ENCODE results near the gene LIN9. TPM values are rescaled to one million over a fixed set of nuclear protein-coding genes. Genes with fewer than 3 reads are reported as not detected.
"Not testable (repeated sequence)": the region's sequence is repeated elsewhere in the genome, so short reads cannot be mapped to it uniquely, and the experiment has no call there.

LIN9 gene
- total RNA-seq, 4 donors from 2014 or later, result 2.1 to 4.7 (median 2.8) TPM

DNA sequence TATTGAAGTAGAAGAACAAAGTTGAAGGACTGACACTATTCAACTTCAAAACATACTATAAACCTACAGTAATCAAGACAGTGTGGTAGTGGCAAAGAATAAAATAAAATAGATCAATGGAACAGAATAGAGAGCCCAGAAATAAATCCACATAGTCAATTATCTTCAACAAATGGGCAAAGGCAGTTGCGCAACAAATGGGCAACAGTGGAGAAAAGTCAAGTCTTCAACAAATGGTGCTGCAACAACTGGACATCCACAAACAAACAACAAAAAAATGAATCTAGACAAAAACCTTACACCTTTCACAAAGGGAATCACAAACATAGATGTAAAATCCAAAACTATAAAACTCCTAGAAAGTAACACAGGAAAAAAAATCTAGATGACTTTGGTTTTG lies 47.1 kb downstream of the LIN9 start:
- Histone ChIP-seq H3K4me1 (no peaks in the 10 kb centered on the region), H3K36me3 (no peaks in the 10 kb centered on the region), H3K27ac (no peak overlapping the region), H3K4me3 (no peak overlapping the region), H3K27me3 (no peaks in the 10 kb centered on the region), H3K9me3 (no peaks in the 10 kb centered on the region)
- no peak for ATAC-seq
- TF ChIP-seq POLR2A (IDR thresholded peaks at IDR 0.05), result no peak
- TF ChIP-seq, protein P1, sequence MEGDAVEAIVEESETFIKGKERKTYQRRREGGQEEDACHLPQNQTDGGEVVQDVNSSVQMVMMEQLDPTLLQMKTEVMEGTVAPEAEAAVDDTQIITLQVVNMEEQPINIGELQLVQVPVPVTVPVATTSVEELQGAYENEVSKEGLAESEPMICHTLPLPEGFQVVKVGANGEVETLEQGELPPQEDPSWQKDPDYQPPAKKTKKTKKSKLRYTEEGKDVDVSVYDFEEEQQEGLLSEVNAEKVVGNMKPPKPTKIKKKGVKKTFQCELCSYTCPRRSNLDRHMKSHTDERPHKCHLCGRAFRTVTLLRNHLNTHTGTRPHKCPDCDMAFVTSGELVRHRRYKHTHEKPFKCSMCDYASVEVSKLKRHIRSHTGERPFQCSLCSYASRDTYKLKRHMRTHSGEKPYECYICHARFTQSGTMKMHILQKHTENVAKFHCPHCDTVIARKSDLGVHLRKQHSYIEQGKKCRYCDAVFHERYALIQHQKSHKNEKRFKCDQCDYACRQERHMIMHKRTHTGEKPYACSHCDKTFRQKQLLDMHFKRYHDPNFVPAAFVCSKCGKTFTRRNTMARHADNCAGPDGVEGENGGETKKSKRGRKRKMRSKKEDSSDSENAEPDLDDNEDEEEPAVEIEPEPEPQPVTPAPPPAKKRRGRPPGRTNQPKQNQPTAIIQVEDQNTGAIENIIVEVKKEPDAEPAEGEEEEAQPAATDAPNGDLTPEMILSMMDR (IDR thresholded peaks at IDR 0.05 in 4 of 5, conservative IDR thresholded peaks at IDR 0.05 in 1 of 5), result no peak
- DNase-seq, result no peak
- in situ Hi-C loops (cut with MboI; ENCODE audit: low sequenced_read_pairs in 4 of 4) (no loop called here), intact Hi-C loops (cut with DNase I; ENCODE audit: low total_unique reads) (no loop called here)

DNA sequence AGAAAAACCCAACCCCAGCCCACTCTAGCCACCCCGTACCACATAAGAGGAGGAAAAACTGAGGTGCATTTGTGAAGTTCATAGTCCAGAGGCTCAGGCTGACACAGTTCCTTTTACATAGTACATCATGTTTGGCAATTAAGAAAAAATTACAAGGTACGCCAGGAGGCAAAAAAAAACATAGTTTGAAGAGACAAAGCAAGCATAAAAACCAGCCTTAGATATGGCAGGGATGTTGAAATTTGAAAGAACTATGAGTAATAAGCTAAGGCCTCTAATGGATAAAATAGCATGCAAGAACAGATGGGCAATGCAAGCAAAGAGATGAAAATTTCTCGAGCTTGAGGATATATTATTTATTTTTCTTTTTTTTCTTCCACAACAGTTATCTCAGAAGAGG lies 53.6 kb downstream of the LIN9 start:
- no peaks in the 10 kb centered on the region for H3K9me3 ChIP-seq
- H3K4me3 ChIP-seq, result no peak overlapping the region
- DNase-seq (no peak), ATAC-seq (no peak)
- H3K27me3 ChIP-seq, result no peaks in the 10 kb centered on the region
- peaks cover 0 to 1% of the 10 kb centered on the region in 2 donors for H3K36me3 ChIP-seq
- in situ Hi-C loops (cut with MboI; ENCODE audit: low sequenced_read_pairs in 4 of 4), result no loop called here
- no peak overlapping the region for H3K27ac ChIP-seq
- intact Hi-C loops (cut with DNase I; ENCODE audit: low total_unique reads), result no loop called here
- no peaks in the 10 kb centered on the region for H3K4me1 ChIP-seq
- TF ChIP-seq, protein P1 (IDR thresholded peaks at IDR 0.05 in 4 of 5, conservative IDR thresholded peaks at IDR 0.05 in 1 of 5), result no peak
- no peak for TF ChIP-seq POLR2A (IDR thresholded peaks at IDR 0.05)

DNA sequence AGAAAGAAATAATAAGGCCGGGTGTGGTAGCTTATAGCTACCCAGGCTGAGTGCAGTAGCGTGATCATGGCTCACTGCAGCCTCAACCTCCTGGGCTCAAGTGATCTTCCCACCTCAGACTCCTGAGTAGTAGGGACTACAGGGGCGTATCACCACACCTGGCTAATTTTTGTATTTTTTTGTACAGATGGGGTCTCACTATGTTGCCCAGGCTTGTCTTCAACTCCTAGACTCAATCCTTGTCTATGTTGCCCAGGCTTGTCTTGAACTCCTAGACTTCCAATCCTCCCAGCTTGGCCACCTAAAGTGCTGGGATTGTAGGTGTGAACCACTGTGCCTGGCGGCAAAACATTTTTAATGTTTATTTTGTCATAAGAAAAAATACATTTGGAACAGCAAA lies 55.0 kb downstream of the LIN9 start:
- intact Hi-C loops (cut with DNase I; ENCODE audit: low total_unique reads) (no loop called here), in situ Hi-C loops (cut with MboI; ENCODE audit: low sequenced_read_pairs in 4 of 4) (no loop called here)
- no peak for DNase-seq

DNA sequence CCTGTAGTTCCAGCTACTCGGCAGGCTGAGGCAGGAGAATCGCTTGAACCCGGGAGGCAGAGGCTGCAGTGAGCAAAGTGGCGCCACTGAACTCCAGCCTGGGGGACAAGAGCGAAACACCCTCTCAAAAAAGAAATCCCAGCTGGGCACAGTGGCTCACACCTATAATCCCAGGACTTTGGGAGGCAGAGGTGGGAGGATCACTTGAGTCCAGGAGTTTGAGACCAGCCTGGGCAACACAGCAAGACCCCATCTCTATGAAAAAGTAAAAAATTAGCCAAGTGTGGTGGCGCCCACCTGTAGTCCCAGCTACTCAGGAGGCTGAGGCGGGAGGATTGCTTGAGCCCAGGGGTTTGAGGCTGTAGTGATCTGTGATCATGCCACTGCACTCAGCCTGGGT lies 56.1 kb downstream of the LIN9 start:
- ATAC-seq; DNase-seq; H3K27me3 ChIP-seq; H3K36me3 ChIP-seq; H3K9me3 ChIP-seq; in situ Hi-C loops (cut with MboI; ENCODE audit: low sequenced_read_pairs in 4 of 4); H3K4me1 ChIP-seq; H3K4me3 ChIP-seq; intact Hi-C loops (cut with DNase I; ENCODE audit: low total_unique reads); H3K27ac ChIP-seq: not testable (repeated sequence)

More for the DNA sequence above, 55.0 kb downstream of the LIN9 start:
- H3K9me3 ChIP-seq, result no peaks in the 10 kb centered on the region
- H3K36me3 ChIP-seq, result peaks cover 0 to 9% of the 10 kb centered on the region in 2 donors
- no peak for TF ChIP-seq POLR2A (IDR thresholded peaks at IDR 0.05)
- TF ChIP-seq, protein P1 (IDR thresholded peaks at IDR 0.05 in 4 of 5, conservative IDR thresholded peaks at IDR 0.05 in 1 of 5), result no peak
- H3K27ac ChIP-seq, result no peak overlapping the region
- no peaks in the 10 kb centered on the region for H3K27me3 ChIP-seq
- H3K4me1 ChIP-seq, result no peaks in the 10 kb centered on the region
- no peak overlapping the region for H3K4me3 ChIP-seq
- ATAC-seq, result no peak

DNA sequence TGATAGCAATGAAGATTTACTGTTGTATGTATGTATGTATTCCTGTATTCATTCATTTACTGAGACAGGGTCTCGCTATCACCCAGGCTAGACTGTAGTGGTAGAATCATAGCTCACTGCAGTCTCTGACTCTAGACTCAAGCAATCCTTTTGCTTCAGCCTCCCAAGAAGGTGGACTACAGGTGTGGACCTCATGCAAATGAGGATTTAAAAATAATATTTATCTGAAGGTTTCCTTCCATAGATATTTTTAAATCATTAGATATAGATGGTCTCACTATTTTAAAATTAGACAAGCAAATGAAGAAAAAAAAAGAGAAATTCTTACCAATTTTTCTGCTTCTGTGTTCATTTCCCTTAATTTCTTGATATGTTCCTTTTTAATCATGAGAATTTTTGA lies 58.5 kb downstream of the LIN9 start:
- in situ Hi-C loops (cut with MboI; ENCODE audit: low sequenced_read_pairs in 4 of 4) (no loop called here), intact Hi-C loops (cut with DNase I; ENCODE audit: low total_unique reads) (no loop called here)
- no peak overlapping the region for H3K4me3 ChIP-seq
- DNase-seq (no peak), ATAC-seq (no peak)
- TF ChIP-seq, protein P1 (IDR thresholded peaks at IDR 0.05 in 4 of 5, conservative IDR thresholded peaks at IDR 0.05 in 1 of 5), result no peak
- H3K36me3 ChIP-seq, result peaks cover 0 to 9% of the 10 kb centered on the region in 2 donors
- no peaks in the 10 kb centered on the region for H3K9me3 ChIP-seq
- H3K27me3 ChIP-seq, result no peaks in the 10 kb centered on the region
- H3K27ac ChIP-seq, result no peak overlapping the region
- no peaks in the 10 kb centered on the region for H3K4me1 ChIP-seq
